Glutamatergic neuron (in vitro differentiated cells): ENCODE data around the gene GCG. TPM values are rescaled to one million over a fixed set of nuclear protein-coding genes. Genes with fewer than 3 reads are reported as not detected.

Experiments
- DNase-seq: peaks from one replicate; pipeline ENCODE4 v3.0.0; 2022
- H3K27ac Mint-ChIP-seq: one replicate; pipeline ENCODE4 v1.8.0; 2020; ENCODE audit warnings: mild to moderate bottlenecking, mixed read lengths, inconsistent platforms; ENCODE audit not compliant: unreplicated experiment
- H3K27me3 Mint-ChIP-seq: one replicate; pipeline ENCODE4 v1.8.0; 2020; ENCODE audit warnings: mild to moderate bottlenecking, moderate library complexity, mixed read lengths, inconsistent platforms; ENCODE audit not compliant: unreplicated experiment
- H3K36me3 Mint-ChIP-seq: one replicate; pipeline ENCODE4 v1.8.0; 2020; ENCODE audit warnings: mild to moderate bottlenecking, mixed read lengths, inconsistent platforms; ENCODE audit not compliant: unreplicated experiment
- H3K4me1 Mint-ChIP-seq: one replicate; pipeline ENCODE4 v1.8.0; 2020; ENCODE audit warnings: mild to moderate bottlenecking, low read depth, mixed read lengths, inconsistent platforms; ENCODE audit not compliant: unreplicated experiment
- H3K4me3 Mint-ChIP-seq: one replicate; pipeline ENCODE4 v1.8.0; 2020; ENCODE audit warnings: mild to moderate bottlenecking, mixed read lengths, inconsistent platforms; ENCODE audit not compliant: unreplicated experiment
- H3K9me3 Mint-ChIP-seq: one replicate; pipeline ENCODE4 v1.8.0; 2020; ENCODE audit warnings: mild to moderate bottlenecking, moderate library complexity, mixed read lengths, inconsistent platforms; ENCODE audit not compliant: unreplicated experiment
- CTCF ChIP-seq: fragments of 200-600 bp; sonication (generic); IDR thresholded peaks from one replicate; pipeline ENCODE4 v1.5.0; 2021; ENCODE audit not compliant: partially characterized antibody, unreplicated experiment
- total RNA-seq: library from RNA; stranded (reverse); fragmentation: NEBNext Ultra II Directional; extraction: Animal tissue kit (Norgen Biotek cat#: 25700); gene quantifications from one replicate; pipeline ENCODE4 v1.2.1, GENCODE V29; 2021; ENCODE audit not compliant: unreplicated experiment

The GCG gene
- total RNA-seq, 1 donor from 2014 or later: not detected

GRCh38 chr2:162143969-162144368, 8.1 kb downstream of the GCG start:
- Mint-ChIP-seq H3K4me3 (no peak overlapping the region), H3K36me3 (no peaks in the 10 kb centered on the region), H3K27me3 (no peaks in the 10 kb centered on the region), H3K4me1 (peaks cover 1% of the 10 kb centered on the region), H3K27ac (no peak overlapping the region), H3K9me3 (no peaks in the 10 kb centered on the region)
- no peak for DNase-seq
- TF ChIP-seq CTCF: no peak

- Mint-ChIP-seq H3K9me3 (no peaks in the 10 kb centered on the region), H3K4me3 (no peak overlapping the region)
- no peak for TF ChIP-seq CTCF
Observed at GRCh38 chr2:162138310-162138709, 13.7 kb downstream of the GCG start.

GRCh38 chr2:162127422-162127821, 24.6 kb downstream of the GCG start:
- TF ChIP-seq CTCF: no peak
- H3K4me3 Mint-ChIP-seq: no peak overlapping the region
- no peaks in the 10 kb centered on the region for H3K27me3 Mint-ChIP-seq
- no peaks in the 10 kb centered on the region for H3K4me1 Mint-ChIP-seq
- H3K9me3 Mint-ChIP-seq: peaks cover 2% of the 10 kb centered on the region
- DNase-seq: no peak
- H3K36me3 Mint-ChIP-seq: no peaks in the 10 kb centered on the region
- H3K27ac Mint-ChIP-seq: no peak overlapping the region

More at GRCh38 chr2:162138310-162138709, 13.7 kb downstream of the GCG start:
- no peaks in the 10 kb centered on the region for H3K27me3 Mint-ChIP-seq
- H3K4me1 Mint-ChIP-seq: no peaks in the 10 kb centered on the region
- DNase-seq: no peak
- H3K36me3 Mint-ChIP-seq: no peaks in the 10 kb centered on the region
- no peak overlapping the region for H3K27ac Mint-ChIP-seq

GRCh38 chr2:162126527-162126926, 25.5 kb downstream of the GCG start:
- Mint-ChIP-seq H3K9me3 (peaks cover 2% of the 10 kb centered on the region), H3K27me3 (no peaks in the 10 kb centered on the region), H3K27ac (no peak overlapping the region), H3K4me3 (no peak overlapping the region), H3K4me1 (no peaks in the 10 kb centered on the region), H3K36me3 (no peaks in the 10 kb centered on the region)
- no peak for DNase-seq
- TF ChIP-seq CTCF: no peak

GRCh38 chr2:162126111-162126519, 25.9 kb downstream of the GCG start:
- no peak overlapping the region for H3K27ac Mint-ChIP-seq
- H3K4me1 Mint-ChIP-seq: no peaks in the 10 kb centered on the region
- no peaks in the 10 kb centered on the region for H3K27me3 Mint-ChIP-seq
- H3K4me3 Mint-ChIP-seq: no peak overlapping the region
- no peak for TF ChIP-seq CTCF
- no peak for DNase-seq
- no peaks in the 10 kb centered on the region for H3K36me3 Mint-ChIP-seq
- H3K9me3 Mint-ChIP-seq: peaks cover 2% of the 10 kb centered on the region
